Measurements from ENCODE around the gene ADGRV1. TPM values are rescaled to one million over a fixed set of nuclear protein-coding genes. Genes with fewer than 3 reads are reported as not detected.
A peak's percentile ranks its signal among the peaks of the same experiment; 100 is the strongest.

ADGRV1 gene
- polyA plus RNA-seq, 3 donors: 0.18 to 0.33 TPM; not detected in 1

DNA sequence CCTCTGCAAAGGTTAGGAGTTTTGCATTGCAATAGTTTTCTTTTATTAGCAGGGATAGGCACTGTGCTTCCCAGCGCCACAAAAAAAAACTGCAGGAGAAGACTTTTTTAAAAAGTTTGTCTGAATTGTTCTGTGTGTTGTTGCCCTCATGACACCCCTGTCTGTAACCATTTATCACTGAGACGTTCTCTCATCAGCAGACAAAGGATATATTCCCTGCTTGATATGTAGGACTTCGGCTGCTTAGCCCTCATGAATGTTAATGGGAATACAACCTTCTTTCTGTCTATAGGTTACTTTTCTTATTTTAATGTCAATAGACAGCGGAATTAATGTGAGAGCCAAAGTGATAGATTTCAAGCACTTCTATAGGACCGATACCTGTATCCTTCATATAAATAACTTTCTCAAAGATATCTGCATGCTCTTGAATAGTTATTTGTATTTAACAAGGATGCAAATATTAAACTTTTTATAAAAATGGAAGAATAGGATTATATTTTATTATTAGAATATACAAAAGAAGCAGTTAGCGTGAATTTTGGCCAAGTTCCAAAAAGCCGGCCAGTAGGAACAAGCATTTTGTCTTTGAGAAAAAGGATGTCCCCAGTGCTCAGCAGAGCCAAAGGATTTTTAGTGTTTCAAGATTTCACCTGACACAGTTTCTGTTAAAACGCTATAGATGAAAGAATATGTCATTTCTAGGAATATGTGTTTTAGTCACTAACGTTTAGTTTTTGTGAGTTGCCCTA lies 27.7 kb upstream of the ADGRV1 start:
- peaks cover 34% of the 10 kb centered on the region for H3K79me2 ChIP-seq (ENCODE audit: insufficient read depth, low read length)
- WGBS (ENCODE audit: insufficient coverage): 100% methylated on average over 1 of the region's 9 CpGs
- H3K4me2 ChIP-seq (replicated peaks; ENCODE audit: extremely low read depth, low read length, poor library complexity, severe bottlenecking): peak overlapping the region; percentile 86
- H3K27ac ChIP-seq (ENCODE audit: low read depth in 1 of 2, low read length in 2 of 2): no peak overlapping the region
- no peak overlapping the region for H3K4me3 Mint-ChIP-seq
- H3K9ac ChIP-seq (ENCODE audit: insufficient read depth, low read length, poor library complexity, severe bottlenecking): no peak overlapping the region
- peaks cover 26% of the 10 kb centered on the region for H3K4me1 Mint-ChIP-seq
- intact Hi-C loops (cut with micrococcal nuclease): no loop called here
- no peak overlapping the region for H3K27ac Mint-ChIP-seq
- peaks cover 15 to 33% of the 10 kb centered on the region in 2 donors for H3K4me1 ChIP-seq (ENCODE audit: control insufficient read depth in 1 of 2, insufficient read depth in 2 of 2, low read length in 2 of 2)
- H2AFZ ChIP-seq (ENCODE audit: insufficient read depth, low read depth, low read length, poor library complexity, severe bottlenecking): no peak overlapping the region
- peaks cover 3 to 5% (median 4%) of the 10 kb centered on the region in 3 donors for H3K27me3 Mint-ChIP-seq (ENCODE audit: low read depth in 3 of 3)
- TF ChIP-seq, protein P1, sequence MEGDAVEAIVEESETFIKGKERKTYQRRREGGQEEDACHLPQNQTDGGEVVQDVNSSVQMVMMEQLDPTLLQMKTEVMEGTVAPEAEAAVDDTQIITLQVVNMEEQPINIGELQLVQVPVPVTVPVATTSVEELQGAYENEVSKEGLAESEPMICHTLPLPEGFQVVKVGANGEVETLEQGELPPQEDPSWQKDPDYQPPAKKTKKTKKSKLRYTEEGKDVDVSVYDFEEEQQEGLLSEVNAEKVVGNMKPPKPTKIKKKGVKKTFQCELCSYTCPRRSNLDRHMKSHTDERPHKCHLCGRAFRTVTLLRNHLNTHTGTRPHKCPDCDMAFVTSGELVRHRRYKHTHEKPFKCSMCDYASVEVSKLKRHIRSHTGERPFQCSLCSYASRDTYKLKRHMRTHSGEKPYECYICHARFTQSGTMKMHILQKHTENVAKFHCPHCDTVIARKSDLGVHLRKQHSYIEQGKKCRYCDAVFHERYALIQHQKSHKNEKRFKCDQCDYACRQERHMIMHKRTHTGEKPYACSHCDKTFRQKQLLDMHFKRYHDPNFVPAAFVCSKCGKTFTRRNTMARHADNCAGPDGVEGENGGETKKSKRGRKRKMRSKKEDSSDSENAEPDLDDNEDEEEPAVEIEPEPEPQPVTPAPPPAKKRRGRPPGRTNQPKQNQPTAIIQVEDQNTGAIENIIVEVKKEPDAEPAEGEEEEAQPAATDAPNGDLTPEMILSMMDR (IDR thresholded peaks at IDR 0.05): no peak
- no peaks in the 10 kb centered on the region for H3K9me3 Mint-ChIP-seq
- H4K20me1 ChIP-seq (ENCODE audit: insufficient read depth, low read length): no peaks in the 10 kb centered on the region
- H3K4me3 ChIP-seq (replicated peaks in 1 of 3; ENCODE audit: low read depth in 2 of 3, low read length in 3 of 3): peak overlapping the region in 1 of 3 experiments; percentile 97
- peaks cover 2 to 5% of the 10 kb centered on the region in 2 donors for H3K36me3 Mint-ChIP-seq
- H3K9me3 ChIP-seq (replicated peaks in 1 of 2; ENCODE audit: control insufficient read depth in 1 of 2, insufficient read depth in 1 of 2, low read length in 2 of 2): no peaks in the 10 kb centered on the region
- H3K27me3 ChIP-seq (ENCODE audit: control insufficient read depth in 2 of 2, insufficient read depth in 2 of 2, low read length in 2 of 2): no peaks in the 10 kb centered on the region
- H3K36me3 ChIP-seq (replicated peaks in 1 of 2; ENCODE audit: control insufficient read depth in 1 of 2, insufficient read depth in 2 of 2, low read length in 2 of 2): no peaks in the 10 kb centered on the region
- DNase-seq: no peak

- peaks cover 6% of the 10 kb centered on the region for H3K79me2 ChIP-seq (ENCODE audit: insufficient read depth, low read length)
- WGBS (ENCODE audit: insufficient coverage): 100% methylated on average over 2 of the region's 3 CpGs
- no peak overlapping the region for H3K27ac Mint-ChIP-seq
- H3K4me3 Mint-ChIP-seq: no peak overlapping the region
- H3K4me3 ChIP-seq (replicated peaks in 1 of 3; ENCODE audit: low read depth in 2 of 3, low read length in 3 of 3): no peak overlapping the region
- H3K9me3 ChIP-seq (replicated peaks in 1 of 2; ENCODE audit: control insufficient read depth in 1 of 2, insufficient read depth in 1 of 2, low read length in 2 of 2): no peaks in the 10 kb centered on the region
- no peak overlapping the region for H3K4me2 ChIP-seq (replicated peaks; ENCODE audit: extremely low read depth, low read length, poor library complexity, severe bottlenecking)
- DNase-seq: no peak
- intact Hi-C loops (cut with micrococcal nuclease): no loop called here
- no peaks in the 10 kb centered on the region for H3K27me3 ChIP-seq (ENCODE audit: control insufficient read depth in 2 of 2, insufficient read depth in 2 of 2, low read length in 2 of 2)
- H3K9me3 Mint-ChIP-seq: no peaks in the 10 kb centered on the region
- H3K36me3 ChIP-seq (replicated peaks in 1 of 2; ENCODE audit: control insufficient read depth in 1 of 2, insufficient read depth in 2 of 2, low read length in 2 of 2): no peaks in the 10 kb centered on the region
- H2AFZ ChIP-seq (ENCODE audit: insufficient read depth, low read depth, low read length, poor library complexity, severe bottlenecking): no peak overlapping the region
- TF ChIP-seq, protein P1 (IDR thresholded peaks at IDR 0.05): no peak
- H3K36me3 Mint-ChIP-seq: no peaks in the 10 kb centered on the region
- peaks cover 3 to 5% (median 4%) of the 10 kb centered on the region in 3 donors for H3K27me3 Mint-ChIP-seq (ENCODE audit: low read depth in 3 of 3)
- H4K20me1 ChIP-seq (ENCODE audit: insufficient read depth, low read length): no peaks in the 10 kb centered on the region
- H3K9ac ChIP-seq (ENCODE audit: insufficient read depth, low read length, poor library complexity, severe bottlenecking): no peak overlapping the region
- peaks cover 7% of the 10 kb centered on the region in 2 donors for H3K4me1 ChIP-seq (ENCODE audit: control insufficient read depth in 1 of 2, insufficient read depth in 2 of 2, low read length in 2 of 2)
- no peak overlapping the region for H3K27ac ChIP-seq (ENCODE audit: low read depth in 1 of 2, low read length in 2 of 2)
- H3K4me1 Mint-ChIP-seq: peaks cover 2% of the 10 kb centered on the region
Measured at GRCh38 chr5:90533794-90534193, 24.8 kb upstream of the ADGRV1 start.

Data from CD14-positive monocyte (primary cell).